ENCODE data around the gene FAF1.
"Not testable (repeated sequence)": the region's sequence is repeated elsewhere in the genome, so short reads cannot be mapped to it uniquely, and the experiment has no call there.

FAF1 gene

DNA sequence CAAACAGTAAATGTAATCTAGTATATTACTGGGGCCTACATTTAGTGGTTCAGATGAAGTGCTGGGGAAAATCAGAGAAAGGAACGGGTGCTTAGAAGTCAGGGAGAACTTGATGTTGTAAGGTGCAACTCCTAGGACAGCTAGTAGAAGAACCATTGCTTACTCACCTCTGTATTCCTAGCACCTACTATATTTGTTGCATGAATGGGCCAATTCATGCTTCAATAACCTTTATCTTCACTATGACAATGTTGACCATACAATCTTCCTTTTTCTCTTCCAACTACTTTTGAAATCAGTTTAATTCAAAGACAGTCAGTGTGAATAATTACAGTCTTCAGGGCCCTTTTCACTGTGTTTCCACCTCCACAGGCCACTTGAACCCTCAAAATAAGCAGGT is 411.8 kb downstream of the FAF1 start:
- no peaks in the 10 kb centered on the region for H3K9me3 Mint-ChIP-seq
- H3K36me3 Mint-ChIP-seq (ENCODE audit: low read depth), result peaks cover 18% of the 10 kb centered on the region
- no peak overlapping the region for H3K4me3 Mint-ChIP-seq

DNA sequence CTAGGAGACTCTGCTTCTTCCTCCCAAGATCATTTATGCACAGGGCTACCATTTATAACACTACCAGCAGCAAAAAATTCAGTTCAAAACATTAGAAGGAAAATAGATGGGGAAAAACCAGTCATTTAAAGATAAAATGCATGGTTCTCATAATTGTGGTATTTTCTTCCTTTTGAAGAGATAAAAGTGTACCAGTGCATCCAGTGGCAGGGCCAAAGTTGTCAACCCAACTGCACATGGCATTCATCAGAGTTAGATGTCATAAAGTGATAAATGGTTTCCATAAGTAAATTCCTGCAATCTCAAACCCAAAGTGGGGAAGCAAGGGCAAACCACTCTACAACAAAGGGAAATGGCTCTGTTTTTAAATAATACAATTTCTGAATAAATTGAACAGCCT is 417.7 kb downstream of the FAF1 start:
- Mint-ChIP-seq H3K4me3 (no peak overlapping the region), H3K4me1 (ENCODE audit: low read depth) (no peaks in the 10 kb centered on the region), H3K36me3 (ENCODE audit: low read depth) (peaks cover 26% of the 10 kb centered on the region), H3K9me3 (no peaks in the 10 kb centered on the region), H3K27me3 (no peaks in the 10 kb centered on the region), H3K27ac (no peak overlapping the region)
- DNase-seq, result no peak

More for the DNA sequence above, 411.8 kb downstream of the FAF1 start:
- Mint-ChIP-seq H3K27ac (no peak overlapping the region), H3K27me3 (no peaks in the 10 kb centered on the region), H3K4me1 (ENCODE audit: low read depth) (no peaks in the 10 kb centered on the region)
- DNase-seq, result no peak

DNA sequence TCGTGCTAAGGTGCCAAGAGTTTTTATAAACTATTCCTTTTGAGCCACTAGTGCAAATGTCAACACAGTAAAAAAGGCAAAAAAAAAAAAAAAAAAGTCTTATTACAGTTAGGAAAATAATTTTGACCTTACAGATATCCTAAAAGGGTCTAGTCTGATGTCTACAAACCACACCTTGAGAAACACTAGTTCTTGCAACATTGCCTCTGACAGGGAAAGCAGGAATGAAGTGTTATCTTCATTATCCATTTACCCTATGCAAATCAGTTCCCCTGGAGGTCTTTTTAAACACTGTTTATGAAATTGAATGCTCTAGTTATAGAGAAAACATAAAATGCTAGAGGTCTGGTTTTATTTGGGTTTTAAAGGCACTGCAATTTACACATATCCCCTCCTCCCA is 421.6 kb downstream of the FAF1 start:
- no peaks in the 10 kb centered on the region for H3K27me3 Mint-ChIP-seq
- DNase-seq, result no peak
- no peaks in the 10 kb centered on the region for H3K4me1 Mint-ChIP-seq (ENCODE audit: low read depth)
- H3K27ac Mint-ChIP-seq, result no peak overlapping the region
- H3K36me3 Mint-ChIP-seq (ENCODE audit: low read depth), result peaks cover 53% of the 10 kb centered on the region
- no peak overlapping the region for H3K4me3 Mint-ChIP-seq
- H3K9me3 Mint-ChIP-seq, result no peaks in the 10 kb centered on the region

DNA sequence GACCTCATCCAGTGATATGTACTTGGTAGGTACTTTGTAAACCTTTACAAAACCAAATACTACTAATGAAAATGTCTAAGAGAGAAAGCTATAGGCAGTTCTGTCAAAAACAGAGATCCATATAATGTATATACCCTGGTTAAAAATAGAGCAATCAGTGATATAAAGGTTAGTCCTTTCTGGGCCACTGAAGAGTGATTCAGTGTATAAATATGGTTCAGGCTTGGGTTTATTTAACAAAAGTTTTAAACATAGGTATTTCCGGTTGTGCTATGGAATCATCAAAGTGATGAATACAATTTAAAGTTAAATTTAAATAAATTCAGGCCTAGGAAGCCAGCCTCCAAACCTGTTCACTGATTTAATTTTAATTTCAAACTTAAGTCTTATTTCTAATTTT is 428.5 kb downstream of the FAF1 start:
- H3K27ac Mint-ChIP-seq, result no peak overlapping the region
- peaks cover 2% of the 10 kb centered on the region for H3K4me1 Mint-ChIP-seq (ENCODE audit: low read depth)
- H3K36me3 Mint-ChIP-seq (ENCODE audit: low read depth), result peaks cover 73% of the 10 kb centered on the region
- no peaks in the 10 kb centered on the region for H3K27me3 Mint-ChIP-seq
- no peak overlapping the region for H3K4me3 Mint-ChIP-seq
- no peaks in the 10 kb centered on the region for H3K9me3 Mint-ChIP-seq
- no peak for DNase-seq

DNA sequence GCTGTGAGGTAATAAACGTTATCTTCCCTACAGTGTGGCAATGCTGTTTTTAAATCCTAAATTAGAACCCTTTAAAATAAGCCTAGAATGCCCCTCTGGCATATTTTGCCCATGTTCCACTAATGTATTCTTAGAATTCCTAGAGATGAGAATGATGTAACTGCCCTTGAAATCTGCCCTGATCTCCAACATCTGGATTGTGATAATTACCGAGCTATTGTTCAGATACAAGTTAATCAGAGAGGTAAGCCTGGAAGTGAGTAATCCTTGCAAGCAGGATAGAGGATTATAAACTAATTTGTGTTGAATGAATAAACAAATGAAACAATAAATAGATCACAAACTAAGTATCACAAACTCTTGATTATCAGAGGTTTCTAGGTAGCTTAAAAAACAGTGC is 429.0 kb downstream of the FAF1 start:
- no peaks in the 10 kb centered on the region for H3K27me3 Mint-ChIP-seq
- DNase-seq, result no peak
- H3K4me1 Mint-ChIP-seq (ENCODE audit: low read depth), result peaks cover 2% of the 10 kb centered on the region
- peaks cover 72% of the 10 kb centered on the region for H3K36me3 Mint-ChIP-seq (ENCODE audit: low read depth)
- no peak overlapping the region for H3K4me3 Mint-ChIP-seq
- H3K27ac Mint-ChIP-seq, result no peak overlapping the region
- H3K9me3 Mint-ChIP-seq, result no peaks in the 10 kb centered on the region

DNA sequence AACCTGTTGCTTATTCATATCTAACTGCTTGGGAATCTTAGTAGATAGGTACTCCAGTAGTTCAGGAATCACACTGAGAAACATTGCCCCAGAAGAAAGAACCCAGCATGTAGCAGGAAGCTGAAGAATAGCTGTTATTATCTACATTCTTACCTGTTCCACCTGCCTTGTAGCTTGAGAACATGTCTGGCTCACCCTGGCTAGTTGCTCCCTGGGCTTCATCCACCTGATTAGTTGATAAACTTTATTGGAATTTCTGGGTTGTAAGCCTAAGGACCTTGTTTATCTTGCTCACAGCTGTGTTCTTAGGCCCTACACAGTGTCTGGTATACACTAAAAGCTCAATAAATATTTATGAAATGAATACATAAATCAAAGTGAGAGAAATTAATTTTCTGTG is 430.6 kb downstream of the FAF1 start:
- DNase-seq, result no peak
- peaks cover 9% of the 10 kb centered on the region for H3K9me3 Mint-ChIP-seq
- H3K4me3 Mint-ChIP-seq, result no peak overlapping the region
- H3K27me3 Mint-ChIP-seq, result no peaks in the 10 kb centered on the region
- no peak overlapping the region for H3K27ac Mint-ChIP-seq
- H3K4me1 Mint-ChIP-seq (ENCODE audit: low read depth), result peaks cover 2% of the 10 kb centered on the region
- H3K36me3 Mint-ChIP-seq (ENCODE audit: low read depth), result peaks cover 73% of the 10 kb centered on the region

DNA sequence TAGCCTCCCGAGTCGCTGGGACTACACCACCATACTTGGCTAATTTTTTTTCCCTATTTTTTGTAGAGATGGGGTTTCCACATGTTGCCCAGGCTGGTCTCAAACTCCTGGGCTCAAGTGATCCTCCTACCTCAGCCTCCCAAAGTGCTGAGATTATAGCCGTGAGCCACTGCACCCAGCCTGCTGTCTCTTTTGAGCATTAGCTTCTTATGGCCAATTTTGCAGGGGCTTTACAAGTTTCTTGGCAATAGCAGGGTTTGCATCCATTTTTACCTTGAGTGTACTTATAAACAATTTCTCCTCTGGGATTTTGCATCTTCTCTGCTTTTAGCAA is 432.1 kb downstream of the FAF1 start:
- H3K36me3 Mint-ChIP-seq (ENCODE audit: low read depth), result peaks cover 72% of the 10 kb centered on the region
- DNase-seq; H3K4me1 Mint-ChIP-seq (ENCODE audit: low read depth); H3K27ac Mint-ChIP-seq; H3K27me3 Mint-ChIP-seq; H3K4me3 Mint-ChIP-seq: not testable (repeated sequence)
- peaks cover 16% of the 10 kb centered on the region for H3K9me3 Mint-ChIP-seq

DNA sequence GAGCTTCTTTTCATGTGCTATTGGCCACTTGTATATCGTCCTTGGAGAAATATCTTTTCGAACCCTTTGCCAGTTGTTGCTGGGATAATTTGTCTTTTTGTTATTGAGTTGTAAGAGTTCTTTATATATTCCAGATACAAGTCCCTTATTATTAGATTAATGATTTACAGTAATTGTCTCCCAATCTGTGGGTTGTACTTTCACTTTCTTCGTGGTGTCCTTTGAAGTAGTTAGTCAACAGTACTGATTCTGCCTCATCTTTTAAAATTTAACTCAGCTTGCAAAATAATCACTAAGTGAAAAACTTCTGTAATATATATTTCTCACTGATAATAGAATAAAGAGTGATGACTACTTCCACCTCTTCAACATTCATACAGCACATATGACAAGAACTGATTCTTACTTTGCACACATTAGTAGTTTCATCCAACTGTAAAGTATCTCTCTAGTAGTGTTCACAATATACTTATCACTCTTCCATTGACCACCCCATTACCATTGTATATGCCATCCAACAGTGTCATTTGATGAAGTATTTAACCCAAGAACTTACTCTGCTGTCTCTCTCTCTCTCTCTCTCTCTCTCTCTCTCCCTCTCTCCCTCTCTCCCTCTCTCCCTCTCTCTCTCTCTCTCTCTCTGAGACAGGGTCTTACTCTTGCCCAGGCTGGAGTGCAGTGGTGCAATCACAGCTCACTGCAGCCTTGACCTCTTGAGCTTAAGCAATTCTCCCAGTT is 432.6 kb downstream of the FAF1 start:
- H3K36me3 Mint-ChIP-seq (ENCODE audit: low read depth), result peaks cover 72% of the 10 kb centered on the region
- peaks cover 2% of the 10 kb centered on the region for H3K4me1 Mint-ChIP-seq (ENCODE audit: low read depth)
- DNase-seq, result no peak
- H3K4me3 Mint-ChIP-seq, result no peak overlapping the region
- peaks cover 16% of the 10 kb centered on the region for H3K9me3 Mint-ChIP-seq
- H3K27ac Mint-ChIP-seq, result no peak overlapping the region
- H3K27me3 Mint-ChIP-seq, result no peaks in the 10 kb centered on the region

DNA sequence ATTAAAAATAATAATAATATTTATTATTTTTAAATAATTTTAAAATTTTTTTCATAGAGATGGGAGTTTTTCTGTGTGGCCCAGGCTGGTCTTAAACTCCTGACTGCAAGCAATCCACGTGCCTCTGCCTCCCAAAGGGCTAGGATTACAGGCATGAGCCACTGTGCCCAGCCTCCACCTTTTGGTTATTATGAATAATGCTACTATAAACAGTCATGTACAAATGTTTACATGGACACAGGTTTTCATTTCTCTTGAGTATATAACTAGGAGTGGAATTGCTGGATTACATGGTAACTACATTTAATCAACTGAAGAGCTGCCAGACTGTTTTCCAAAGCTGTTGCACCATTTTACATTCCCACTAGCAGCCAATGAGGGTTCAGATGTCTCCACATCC is 433.6 kb downstream of the FAF1 start:
- peaks cover 2% of the 10 kb centered on the region for H3K4me1 Mint-ChIP-seq (ENCODE audit: low read depth)
- peaks cover 76% of the 10 kb centered on the region for H3K36me3 Mint-ChIP-seq (ENCODE audit: low read depth)
- peaks cover 16% of the 10 kb centered on the region for H3K9me3 Mint-ChIP-seq
- H3K4me3 Mint-ChIP-seq, result no peak overlapping the region
- H3K27me3 Mint-ChIP-seq, result no peaks in the 10 kb centered on the region
- DNase-seq, result no peak
- no peak overlapping the region for H3K27ac Mint-ChIP-seq

DNA sequence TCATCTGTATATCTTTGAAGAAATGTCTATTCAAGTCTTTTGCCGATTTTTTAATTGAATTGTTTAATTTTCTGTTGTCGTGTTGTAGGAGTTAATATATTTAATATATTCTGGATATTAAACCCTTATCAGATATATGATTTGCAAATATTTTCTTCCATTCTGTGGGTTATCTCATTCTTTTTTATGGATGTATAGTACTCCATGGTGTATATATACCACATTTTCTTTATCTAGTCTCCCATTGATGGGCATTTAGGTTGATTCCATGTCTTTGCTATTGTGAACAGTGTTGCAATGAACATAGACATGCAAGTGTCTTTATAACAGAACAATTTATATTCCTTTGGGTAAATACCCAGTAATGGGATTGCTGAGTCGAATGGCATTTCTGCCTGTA is 436.5 kb downstream of the FAF1 start:
- Mint-ChIP-seq H3K27me3 (no peaks in the 10 kb centered on the region), H3K4me3 (no peak overlapping the region), H3K4me1 (ENCODE audit: low read depth) (peaks cover 2% of the 10 kb centered on the region), H3K36me3 (ENCODE audit: low read depth) (peaks cover 70% of the 10 kb centered on the region), H3K27ac (no peak overlapping the region), H3K9me3 (peaks cover 16% of the 10 kb centered on the region)
- no peak for DNase-seq

DNA sequence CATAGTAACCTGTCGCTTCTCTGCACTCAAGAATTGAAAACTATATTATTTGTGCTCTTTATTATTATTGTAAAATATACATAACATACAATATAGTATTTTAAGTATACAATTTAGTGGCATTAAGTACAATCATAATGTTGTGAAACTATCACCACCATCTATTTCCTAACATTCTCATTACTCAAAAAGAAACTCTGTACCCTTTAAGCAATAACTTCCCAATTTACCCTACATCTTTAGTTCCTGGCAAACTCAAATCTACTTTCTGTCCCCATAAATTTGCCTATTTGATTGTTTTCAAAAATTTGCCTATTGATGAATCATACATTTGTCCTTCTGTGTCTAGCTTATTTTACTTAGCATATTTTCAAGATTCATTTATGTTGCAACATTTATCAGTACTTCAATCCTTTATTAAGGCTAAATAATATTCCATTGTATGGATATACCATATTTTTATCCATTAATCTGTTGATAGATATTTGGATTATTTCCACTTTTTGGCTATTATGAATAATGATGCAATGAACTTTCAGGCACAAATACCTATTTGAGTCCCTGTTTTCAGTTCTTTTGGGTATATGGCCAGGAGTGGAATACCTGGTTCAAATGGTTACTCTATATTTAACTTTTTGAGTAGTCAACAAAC is 437.2 kb downstream of the FAF1 start:
- peaks cover 68% of the 10 kb centered on the region for H3K36me3 Mint-ChIP-seq (ENCODE audit: low read depth)
- no peak overlapping the region for H3K4me3 Mint-ChIP-seq
- no peak for DNase-seq
- H3K9me3 Mint-ChIP-seq, result peaks cover 16% of the 10 kb centered on the region
- H3K27ac Mint-ChIP-seq, result no peak overlapping the region
- H3K4me1 Mint-ChIP-seq (ENCODE audit: low read depth), result peaks cover 2% of the 10 kb centered on the region
- no peaks in the 10 kb centered on the region for H3K27me3 Mint-ChIP-seq

DNA sequence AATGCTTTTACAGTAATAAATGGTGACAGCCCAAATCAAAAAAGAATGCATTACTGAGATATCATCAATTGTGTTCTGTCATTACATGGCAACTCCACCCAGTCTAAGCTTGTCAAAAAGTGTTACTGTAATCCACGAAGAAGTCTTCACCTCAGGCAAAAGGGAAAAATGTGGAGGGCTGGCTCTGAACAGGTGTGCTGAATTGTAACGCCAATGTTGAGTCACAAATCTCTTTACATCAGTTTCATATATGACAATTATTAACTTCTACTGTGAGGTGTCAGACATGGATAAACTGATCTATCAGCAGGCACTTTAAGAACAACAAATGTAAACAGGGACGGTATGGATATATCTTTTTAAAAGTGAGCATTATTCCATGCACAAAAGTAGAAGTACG is 438.4 kb downstream of the FAF1 start:
- H3K36me3 Mint-ChIP-seq (ENCODE audit: low read depth), result peaks cover 65% of the 10 kb centered on the region
- H3K9me3 Mint-ChIP-seq, result peaks cover 16% of the 10 kb centered on the region
- no peak for DNase-seq
- no peak overlapping the region for H3K27ac Mint-ChIP-seq
- H3K4me3 Mint-ChIP-seq, result no peak overlapping the region
- no peaks in the 10 kb centered on the region for H3K27me3 Mint-ChIP-seq
- no peaks in the 10 kb centered on the region for H3K4me1 Mint-ChIP-seq (ENCODE audit: low read depth)

DNA sequence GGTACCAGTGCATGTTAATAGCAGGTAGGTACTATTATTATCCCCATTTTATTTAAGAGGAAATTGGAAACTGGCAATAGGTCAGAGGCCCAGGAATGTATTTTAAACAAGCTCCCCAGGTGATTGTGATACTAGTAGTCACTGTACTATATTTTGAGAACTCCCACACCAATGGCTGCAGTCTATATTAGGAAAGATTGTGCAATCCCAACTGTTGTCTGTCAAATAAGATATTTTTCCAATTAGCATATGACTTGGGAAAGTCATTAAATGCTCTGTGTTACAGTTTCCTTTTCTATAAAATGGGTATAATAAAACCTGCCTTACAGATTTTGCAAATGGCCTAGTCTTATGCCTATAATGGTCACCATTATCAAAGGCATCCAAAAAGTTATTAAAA is 442.6 kb downstream of the FAF1 start:
- Mint-ChIP-seq H3K9me3 (peaks cover 3% of the 10 kb centered on the region), H3K36me3 (ENCODE audit: low read depth) (peaks cover 75% of the 10 kb centered on the region), H3K27me3 (no peaks in the 10 kb centered on the region), H3K27ac (no peak overlapping the region), H3K4me1 (ENCODE audit: low read depth) (no peaks in the 10 kb centered on the region), H3K4me3 (no peak overlapping the region)
- DNase-seq, result no peak

DNA sequence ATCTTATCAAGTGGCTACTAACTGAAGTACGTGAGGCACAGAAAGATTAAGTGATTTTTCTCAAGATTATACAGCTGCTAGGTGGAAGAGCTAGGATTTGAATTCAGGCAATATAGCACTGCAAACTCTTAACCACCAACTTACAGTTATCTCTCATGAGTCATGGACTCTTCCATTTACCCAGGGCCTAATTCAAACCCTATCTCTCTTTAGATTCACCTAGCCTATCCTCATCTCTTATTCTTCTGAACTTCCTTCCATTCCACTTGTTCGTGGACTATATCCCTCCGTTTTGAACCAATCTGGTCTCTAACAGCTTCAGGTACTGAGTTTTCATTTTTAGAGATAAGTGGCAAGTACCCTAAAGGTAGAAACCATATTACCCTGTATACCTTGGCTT is 444.0 kb downstream of the FAF1 start:
- no peaks in the 10 kb centered on the region for H3K27me3 Mint-ChIP-seq
- H3K4me1 Mint-ChIP-seq (ENCODE audit: low read depth), result no peaks in the 10 kb centered on the region
- H3K27ac Mint-ChIP-seq, result no peak overlapping the region
- no peak overlapping the region for H3K4me3 Mint-ChIP-seq
- H3K9me3 Mint-ChIP-seq, result peaks cover 5% of the 10 kb centered on the region
- DNase-seq, result no peak
- H3K36me3 Mint-ChIP-seq (ENCODE audit: low read depth), result peaks cover 77% of the 10 kb centered on the region

DNA sequence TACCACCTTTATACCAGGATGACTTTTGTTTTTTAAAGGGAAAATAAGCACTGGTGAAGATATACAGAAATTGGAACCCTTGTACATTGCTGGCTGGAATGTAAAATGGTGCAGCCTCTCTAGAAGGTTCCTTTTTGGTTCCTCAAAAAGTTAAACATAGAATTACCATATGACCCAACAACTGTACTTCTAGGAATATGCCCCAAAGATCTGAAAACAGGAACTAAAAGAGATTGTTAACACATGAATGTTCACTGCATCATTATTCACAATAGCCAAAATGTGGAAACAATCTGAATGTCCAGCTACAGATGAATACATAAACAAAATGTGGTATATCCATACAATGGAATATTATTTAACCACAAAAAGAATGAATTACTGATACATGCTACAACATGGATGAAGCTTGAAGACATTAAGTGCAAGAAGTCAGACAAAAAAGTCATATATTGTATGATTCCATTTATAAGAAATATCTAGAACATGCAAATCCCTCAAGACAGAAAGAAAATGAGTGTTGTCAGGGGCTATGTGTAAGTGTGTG is 452.0 kb downstream of the FAF1 start:
- Mint-ChIP-seq H3K36me3 (ENCODE audit: low read depth) (peaks cover 85% of the 10 kb centered on the region), H3K4me1 (ENCODE audit: low read depth) (no peaks in the 10 kb centered on the region), H3K9me3 (peaks cover 23% of the 10 kb centered on the region), H3K27me3 (no peaks in the 10 kb centered on the region), H3K27ac (no peak overlapping the region), H3K4me3 (no peak overlapping the region)
- no peak for DNase-seq

Measured in activated T-cell treated with anti-CD3 and anti-CD28 coated beads, Interleukin-2, amount 50 U/mL, for 24 hours (primary cell).